Fibroblast of pulmonary artery (primary cell): ENCODE measurements around the gene SLC4A3.

Experiments
- DNase-seq: peaks from one replicate; pipeline ENCODE4 v3.0.0-alpha.2; 2010; ENCODE audit warnings: low read depth
- H3K4me3 ChIP-seq: replicated peaks from 2 replicates; pipeline ENCODE4 v1.5.1; 2011; ENCODE audit warnings: low read depth, mild to moderate bottlenecking, control low read depth, low read length, moderate library complexity
- CTCF ChIP-seq: IDR thresholded peaks from 2 replicates; pipeline ENCODE4 v1.5.1; 2011; ENCODE audit warnings: mild to moderate bottlenecking, control low read depth, low read length, inconsistent platforms; ENCODE audit errors: missing control alignments

Gene SLC4A3

GRCh38 chr2:219627103-219628100 is at the start of gene SLC4A3:
Gene SLC4A3 (plus strand): TSS chr2:219627630. CDS start chr2:219627993, 363 bp downstream.
- TF ChIP-seq CTCF: no peak
- peak within 1 kb of the TSS; percentile 52 for H3K4me3 ChIP-seq
- peak; percentile 25 for DNase-seq

DNA sequence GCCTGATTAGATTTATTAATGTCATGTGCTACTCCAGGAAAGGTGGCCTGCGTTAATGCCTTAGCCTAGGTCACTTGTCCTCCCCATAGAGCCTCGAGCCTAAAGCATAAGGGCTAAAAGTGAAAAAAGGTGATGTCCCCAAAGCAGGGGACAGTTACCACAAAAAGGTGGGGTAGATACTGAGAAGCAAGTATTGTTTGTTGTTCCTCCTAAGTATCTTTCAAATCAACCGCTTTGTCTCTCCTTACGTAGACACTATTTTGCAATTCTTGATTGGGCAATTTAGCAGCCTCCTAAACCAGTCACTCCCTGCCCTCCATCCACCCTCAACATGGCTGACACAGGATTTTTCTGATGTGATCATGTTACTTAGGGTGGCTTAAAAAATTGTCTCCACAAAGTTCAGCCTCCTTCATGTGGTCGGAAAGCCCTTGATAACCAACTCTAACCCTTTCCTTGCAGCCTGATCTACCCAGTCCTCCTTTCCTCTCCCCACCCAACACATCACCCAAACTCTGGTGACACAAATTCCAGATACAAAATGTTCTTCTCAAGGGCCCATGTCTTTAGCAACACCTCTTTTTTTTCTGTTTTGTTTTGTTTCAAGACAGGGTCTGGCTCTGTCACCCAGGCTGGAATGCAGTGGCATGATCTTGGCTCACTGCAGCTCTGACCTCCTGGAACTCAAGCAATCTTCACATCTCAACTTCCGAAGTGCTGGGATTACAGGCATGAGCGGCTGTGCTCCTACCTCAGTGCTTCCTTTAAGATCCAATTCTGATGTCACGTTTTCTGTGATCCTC is 48.4 kb upstream of the SLC4A3 start:
- TF ChIP-seq CTCF: no peak
- DNase-seq: peak; percentile 49
- H3K4me3 ChIP-seq: no peak overlapping the region

- DNase-seq: no peak
- no peak overlapping the region for H3K4me3 ChIP-seq
- TF ChIP-seq CTCF: no peak
These were observed 46.1 kb upstream of the SLC4A3 start for GRCh38 chr2:219581346-219581745.

DNA sequence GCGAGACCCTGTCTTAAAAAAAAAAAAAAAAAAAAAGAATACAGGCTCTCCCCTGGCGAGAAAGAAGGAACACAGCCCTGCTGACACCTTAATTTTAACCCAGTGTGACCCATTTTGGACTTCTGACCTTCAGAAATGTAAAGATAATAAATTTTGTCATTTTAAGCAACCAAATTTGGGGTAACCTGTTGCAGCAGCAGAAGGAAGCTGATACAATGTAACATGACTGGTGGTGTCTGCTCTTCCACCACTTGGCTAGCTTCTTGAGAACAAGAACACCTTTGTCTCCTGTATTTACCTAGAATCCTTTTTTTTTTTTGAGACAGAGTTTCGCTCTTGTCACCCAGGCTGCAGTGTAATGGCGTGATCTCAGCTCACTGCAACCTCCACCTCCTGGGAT is 36.3 kb upstream of the SLC4A3 start:
- no peak for DNase-seq
- H3K4me3 ChIP-seq: no peak overlapping the region
- TF ChIP-seq CTCF: no peak

DNA sequence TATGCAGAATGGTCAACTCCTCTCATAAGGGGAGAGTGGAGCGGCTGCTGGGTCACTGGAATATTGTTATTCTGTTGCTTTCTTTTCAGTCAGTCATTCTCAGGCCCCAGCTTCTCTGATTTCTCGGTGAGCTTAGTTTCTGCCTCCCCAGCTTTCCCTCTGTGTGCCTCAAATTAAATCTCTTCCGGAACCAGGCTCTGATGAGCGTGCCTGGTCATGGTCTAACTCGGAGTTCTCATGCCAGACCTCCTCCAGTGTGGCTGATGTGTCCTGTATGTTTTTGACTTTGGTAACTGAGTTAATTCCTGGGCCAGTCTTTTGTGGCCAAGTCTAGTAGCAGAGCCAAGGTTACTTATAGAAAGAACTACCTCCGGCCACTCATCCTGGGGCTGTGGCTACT is 34.7 kb upstream of the SLC4A3 start:
- no peak overlapping the region for H3K4me3 ChIP-seq
- no peak for DNase-seq
- TF ChIP-seq CTCF: no peak

GRCh38 chr2:219593154-219593553 is 34.3 kb upstream of the SLC4A3 start:
- no peak for TF ChIP-seq CTCF
- DNase-seq: no peak
- no peak overlapping the region for H3K4me3 ChIP-seq
